SK-N-SH treated with all-trans-retinoic acid at 6 μM for 48 hours (cell line): ENCODE results near the gene DEFB125.

Source experiments
- ATAC-seq: fragments of 200-7000 bp; cut with Tn5 transposase; 3 replicates; pipeline ENCODE4 v1.9.1; 2020; ENCODE audit warnings: mild to moderate bottlenecking, moderate library complexity
- ARNTL ChIP-seq: fragments of 450-650 bp; formaldehyde crosslinking; IDR thresholded peaks from 2 replicates; pipeline ENCODE4 v1.5.0; 2020; ENCODE audit warnings: low read depth, mild to moderate bottlenecking, moderate library complexity, borderline replicate concordance
- BACH2 ChIP-seq: fragments of 250-450 bp; sonication (Bioruptor Pico); IDR thresholded peaks from 2 replicates; pipeline ENCODE4 v1.9.0; 2021; ENCODE audit warnings: mild to moderate bottlenecking, borderline replicate concordance
- CSDC2 ChIP-seq: fragments of 250-450 bp; sonication (Bioruptor Pico); IDR thresholded peaks from 2 replicates; pipeline ENCODE4 v1.5.0; 2020; ENCODE audit warnings: mild to moderate bottlenecking, moderate library complexity
- ESRRG ChIP-seq: fragments of 250-450 bp; sonication (Bioruptor Pico); IDR thresholded peaks from 2 replicates; pipeline ENCODE4 v1.6.1; 2021; ENCODE audit warnings: mild to moderate bottlenecking
- GLIS3 ChIP-seq: fragments of 250-450 bp; sonication (Bioruptor Pico); IDR thresholded peaks from 2 replicates; pipeline ENCODE4 v1.5.0; 2020; ENCODE audit warnings: mild to moderate bottlenecking, moderate library complexity
- ISL1 ChIP-seq: fragments of 250-450 bp; sonication (Bioruptor Pico); IDR thresholded peaks from 2 replicates; pipeline ENCODE4 v2.1.2; 2022; ENCODE audit warnings: mild to moderate bottlenecking, moderate library complexity
- OSR1 ChIP-seq: fragments of 250-450 bp; sonication (Bioruptor Pico); IDR thresholded peaks from 2 replicates; pipeline ENCODE4 v1.8.0; 2022; ENCODE audit warnings: moderate library complexity, mild to moderate bottlenecking, inconsistent platforms
- PPARA ChIP-seq: fragments of 250-450 bp; sonication (Bioruptor Pico); IDR thresholded peaks from 2 replicates; pipeline ENCODE4 v1.5.0; 2020; ENCODE audit warnings: mild to moderate bottlenecking, borderline replicate concordance
- RARB ChIP-seq: fragments of 250-450 bp; sonication (Bioruptor Pico); IDR thresholded peaks from 2 replicates; pipeline ENCODE4 v1.8.0; 2021; ENCODE audit warnings: mild to moderate bottlenecking, moderate library complexity
- SNAI2 ChIP-seq: fragments of 250-450 bp; sonication (Bioruptor Pico); IDR thresholded peaks from 2 replicates; pipeline ENCODE4 v1.5.0; 2020; ENCODE audit warnings: mild to moderate bottlenecking, moderate library complexity
- TCF4 ChIP-seq: fragments of 250-450 bp; sonication (Bioruptor Pico); IDR thresholded peaks from 2 replicates; pipeline ENCODE4 v1.8.0; 2021; ENCODE audit warnings: mild to moderate bottlenecking, moderate library complexity, borderline replicate concordance
- TOX ChIP-seq: fragments of 250-450 bp; sonication (Bioruptor Pico); IDR thresholded peaks from 2 replicates; pipeline ENCODE4 v1.8.0; 2021; ENCODE audit warnings: mild to moderate bottlenecking, moderate library complexity, borderline replicate concordance
- ZC3H10 ChIP-seq: fragments of 250-450 bp; sonication (Bioruptor Pico); IDR thresholded peaks from 2 replicates; pipeline ENCODE4 v1.5.1; 2021; ENCODE audit warnings: mild to moderate bottlenecking, moderate library complexity
- ZFP3 ChIP-seq: fragments of 250-450 bp; sonication (Bioruptor Pico); IDR thresholded peaks from 2 replicates; pipeline ENCODE4 v1.5.0; 2020; ENCODE audit warnings: mild to moderate bottlenecking, moderate library complexity
- ZFP30 ChIP-seq: fragments of 450-650 bp; formaldehyde crosslinking; IDR thresholded peaks from 2 replicates; pipeline ENCODE4 v1.5.0; 2022; ENCODE audit warnings: mild to moderate bottlenecking, moderate library complexity
- ZNF565 ChIP-seq: fragments of 450-650 bp; formaldehyde crosslinking; conservative IDR thresholded peaks from 2 replicates; pipeline ENCODE4 v1.5.0; 2020; ENCODE audit warnings: low read depth, mild to moderate bottlenecking, moderate library complexity
- ZNF70 ChIP-seq: fragments of 450-650 bp; formaldehyde crosslinking; IDR thresholded peaks from 2 replicates; pipeline ENCODE4 v1.5.0; 2020; ENCODE audit warnings: mild to moderate bottlenecking, moderate library complexity
- ZNF8 ChIP-seq: fragments of 450-650 bp; formaldehyde crosslinking; IDR thresholded peaks from 2 replicates; pipeline ENCODE4 v1.5.0; 2020; ENCODE audit warnings: mild to moderate bottlenecking, moderate library complexity
- TF ChIP-seq, protein P1 (sequence below): fragments of 250-450 bp; sonication (Bioruptor Pico); IDR thresholded peaks from 2 replicates; pipeline ENCODE4 v1.8.0; 2021; ENCODE audit warnings: low read depth, mild to moderate bottlenecking, moderate library complexity, borderline replicate concordance
- TF ChIP-seq, protein P2 (sequence below): fragments of 250-450 bp; sonication (Bioruptor Pico); IDR thresholded peaks from 2 replicates; pipeline ENCODE4 v1.5.1; 2020; ENCODE audit warnings: low read depth, mild to moderate bottlenecking, moderate library complexity
- TF ChIP-seq, protein P3 (sequence below): fragments of 250-450 bp; sonication (Bioruptor Pico); IDR thresholded peaks from 2 replicates; pipeline ENCODE4 v1.5.0; 2020; ENCODE audit warnings: mild to moderate bottlenecking, moderate library complexity

Gene DEFB125

DNA sequence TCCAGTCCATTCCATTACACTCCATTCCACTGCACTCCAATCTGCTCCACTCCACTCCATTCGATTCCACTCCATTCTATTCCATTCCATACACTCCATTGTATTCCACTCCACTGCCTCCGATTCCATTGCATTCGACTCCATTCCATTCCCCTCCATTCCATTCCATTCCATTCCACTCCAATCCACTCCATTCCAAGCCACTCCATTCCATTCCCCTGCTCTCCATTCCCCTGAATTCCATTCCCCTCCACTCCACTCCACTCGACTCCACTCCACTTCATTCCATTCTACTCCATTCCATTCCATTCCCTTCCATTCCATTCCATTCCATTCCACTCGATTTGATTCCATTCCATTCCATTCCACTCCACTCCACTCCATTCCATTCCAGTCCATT is 25.7 kb upstream of the DEFB125 start:
- no peak for ATAC-seq
- TF ChIP-seq, protein P1, sequence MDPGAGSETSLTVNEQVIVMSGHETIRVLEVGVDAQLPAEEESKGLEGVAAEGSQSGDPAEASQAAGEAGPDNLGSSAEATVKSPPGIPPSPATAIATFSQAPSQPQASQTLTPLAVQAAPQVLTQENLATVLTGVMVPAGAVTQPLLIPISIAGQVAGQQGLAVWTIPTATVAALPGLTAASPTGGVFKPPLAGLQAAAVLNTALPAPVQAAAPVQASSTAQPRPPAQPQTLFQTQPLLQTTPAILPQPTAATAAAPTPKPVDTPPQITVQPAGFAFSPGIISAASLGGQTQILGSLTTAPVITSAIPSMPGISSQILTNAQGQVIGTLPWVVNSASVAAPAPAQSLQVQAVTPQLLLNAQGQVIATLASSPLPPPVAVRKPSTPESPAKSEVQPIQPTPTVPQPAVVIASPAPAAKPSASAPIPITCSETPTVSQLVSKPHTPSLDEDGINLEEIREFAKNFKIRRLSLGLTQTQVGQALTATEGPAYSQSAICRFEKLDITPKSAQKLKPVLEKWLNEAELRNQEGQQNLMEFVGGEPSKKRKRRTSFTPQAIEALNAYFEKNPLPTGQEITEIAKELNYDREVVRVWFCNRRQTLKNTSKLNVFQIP: no peak
- no peak for TF ChIP-seq ARNTL
- TF ChIP-seq TCF4 (CRISPR knock-in tag): no peak
- TF ChIP-seq RARB (CRISPR knock-in tag): no peak
- no peak for TF ChIP-seq ESRRG (CRISPR knock-in tag)
- no peak for TF ChIP-seq ZNF8 (CRISPR knock-in tag)
- no peak for TF ChIP-seq SNAI2 (CRISPR knock-in tag)
- no peak for TF ChIP-seq BACH2 (CRISPR knock-in tag)
- no peak for TF ChIP-seq ZNF565 (CRISPR knock-in tag)
- no peak for TF ChIP-seq GLIS3 (CRISPR knock-in tag)
- TF ChIP-seq TOX (CRISPR knock-in tag): no peak
- no peak for TF ChIP-seq PPARA (CRISPR knock-in tag)
- no peak for TF ChIP-seq CSDC2 (CRISPR knock-in tag)
- TF ChIP-seq ZFP3 (CRISPR knock-in tag): no peak

DNA sequence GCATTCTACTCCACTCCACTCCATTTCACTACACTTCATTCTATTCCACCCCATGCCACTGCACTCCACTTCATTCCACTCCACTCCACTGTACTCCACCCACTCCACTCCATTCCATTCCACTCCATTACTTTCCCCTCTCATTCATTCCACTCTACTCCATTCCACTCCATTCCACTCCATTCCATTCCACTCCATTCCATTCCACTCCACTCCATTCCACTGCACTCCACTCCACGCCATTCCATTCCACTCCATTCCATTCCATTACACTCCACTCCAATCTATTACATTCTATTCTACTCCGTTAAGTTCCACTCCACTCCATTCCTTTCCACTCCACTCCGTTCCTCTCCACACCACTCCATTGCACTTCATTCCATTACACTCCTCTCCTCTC is 25.0 kb upstream of the DEFB125 start:
- TF ChIP-seq ZNF70 (no peak), ISL1 (CRISPR knock-in tag) (no peak), ZFP3 (CRISPR knock-in tag) (no peak)
- no peak for ATAC-seq

- no peak for ATAC-seq
- TF ChIP-seq, protein P1: no peak
- no peak for TF ChIP-seq ZNF565 (CRISPR knock-in tag)
- no peak for TF ChIP-seq BACH2 (CRISPR knock-in tag)
- no peak for TF ChIP-seq TCF4 (CRISPR knock-in tag)
- no peak for TF ChIP-seq ESRRG (CRISPR knock-in tag)
- TF ChIP-seq, protein P2, sequence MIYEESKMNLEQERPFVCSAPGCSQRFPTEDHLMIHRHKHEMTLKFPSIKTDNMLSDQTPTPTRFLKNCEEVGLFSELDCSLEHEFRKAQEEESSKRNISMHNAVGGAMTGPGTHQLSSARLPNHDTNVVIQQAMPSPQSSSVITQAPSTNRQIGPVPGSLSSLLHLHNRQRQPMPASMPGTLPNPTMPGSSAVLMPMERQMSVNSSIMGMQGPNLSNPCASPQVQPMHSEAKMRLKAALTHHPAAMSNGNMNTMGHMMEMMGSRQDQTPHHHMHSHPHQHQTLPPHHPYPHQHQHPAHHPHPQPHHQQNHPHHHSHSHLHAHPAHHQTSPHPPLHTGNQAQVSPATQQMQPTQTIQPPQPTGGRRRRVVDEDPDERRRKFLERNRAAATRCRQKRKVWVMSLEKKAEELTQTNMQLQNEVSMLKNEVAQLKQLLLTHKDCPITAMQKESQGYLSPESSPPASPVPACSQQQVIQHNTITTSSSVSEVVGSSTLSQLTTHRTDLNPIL (CRISPR knock-in tag): no peak
- TF ChIP-seq PPARA (CRISPR knock-in tag): no peak
- no peak for TF ChIP-seq ARNTL
- no peak for TF ChIP-seq ZC3H10 (CRISPR knock-in tag)
- no peak for TF ChIP-seq ZNF8 (CRISPR knock-in tag)
- no peak for TF ChIP-seq ISL1 (CRISPR knock-in tag)
- TF ChIP-seq ZFP3 (CRISPR knock-in tag): no peak
- TF ChIP-seq ZNF70: no peak
- no peak for TF ChIP-seq ZFP30 (CRISPR knock-in tag)
- no peak for TF ChIP-seq SNAI2 (CRISPR knock-in tag)
- TF ChIP-seq CSDC2 (CRISPR knock-in tag): no peak
- TF ChIP-seq, all 23 proteins: peak for 0
Measured at GRCh38 chr20:64026-64603, 23.4 kb upstream of the DEFB125 start.

GRCh38 chr20:64766-65322 is 22.6 kb upstream of the DEFB125 start:
- no peak for TF ChIP-seq TCF4 (CRISPR knock-in tag)
- no peak for TF ChIP-seq ZNF8 (CRISPR knock-in tag)
- no peak for TF ChIP-seq ZNF565 (CRISPR knock-in tag)
- no peak for TF ChIP-seq TOX (CRISPR knock-in tag)
- ATAC-seq: no peak

DNA sequence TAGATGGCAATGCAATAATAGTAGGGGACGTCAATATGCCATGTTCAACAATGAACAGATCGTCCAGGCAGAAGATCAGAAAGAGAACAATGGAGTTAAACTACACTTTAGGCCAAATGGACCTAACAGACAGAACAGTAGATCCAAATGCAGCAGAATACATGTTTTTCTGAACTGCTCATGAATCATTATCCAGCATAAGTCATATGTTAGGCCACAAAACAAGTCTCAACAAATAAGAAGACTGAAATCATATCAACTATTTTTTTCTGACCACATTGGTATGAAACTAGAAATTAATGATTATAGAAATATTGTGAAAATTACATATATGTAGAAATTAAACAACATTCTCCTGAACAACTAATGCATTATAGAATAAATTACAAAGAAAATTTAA is 10.2 kb upstream of the DEFB125 start:
- ATAC-seq: no peak
- TF ChIP-seq CSDC2 (CRISPR knock-in tag): no peak
- TF ChIP-seq, protein P1: no peak
- no peak for TF ChIP-seq ARNTL
- TF ChIP-seq, protein P2 (CRISPR knock-in tag): no peak
- TF ChIP-seq RARB (CRISPR knock-in tag): no peak
- TF ChIP-seq TCF4 (CRISPR knock-in tag): no peak
- no peak for TF ChIP-seq PPARA (CRISPR knock-in tag)
- TF ChIP-seq, protein P3, sequence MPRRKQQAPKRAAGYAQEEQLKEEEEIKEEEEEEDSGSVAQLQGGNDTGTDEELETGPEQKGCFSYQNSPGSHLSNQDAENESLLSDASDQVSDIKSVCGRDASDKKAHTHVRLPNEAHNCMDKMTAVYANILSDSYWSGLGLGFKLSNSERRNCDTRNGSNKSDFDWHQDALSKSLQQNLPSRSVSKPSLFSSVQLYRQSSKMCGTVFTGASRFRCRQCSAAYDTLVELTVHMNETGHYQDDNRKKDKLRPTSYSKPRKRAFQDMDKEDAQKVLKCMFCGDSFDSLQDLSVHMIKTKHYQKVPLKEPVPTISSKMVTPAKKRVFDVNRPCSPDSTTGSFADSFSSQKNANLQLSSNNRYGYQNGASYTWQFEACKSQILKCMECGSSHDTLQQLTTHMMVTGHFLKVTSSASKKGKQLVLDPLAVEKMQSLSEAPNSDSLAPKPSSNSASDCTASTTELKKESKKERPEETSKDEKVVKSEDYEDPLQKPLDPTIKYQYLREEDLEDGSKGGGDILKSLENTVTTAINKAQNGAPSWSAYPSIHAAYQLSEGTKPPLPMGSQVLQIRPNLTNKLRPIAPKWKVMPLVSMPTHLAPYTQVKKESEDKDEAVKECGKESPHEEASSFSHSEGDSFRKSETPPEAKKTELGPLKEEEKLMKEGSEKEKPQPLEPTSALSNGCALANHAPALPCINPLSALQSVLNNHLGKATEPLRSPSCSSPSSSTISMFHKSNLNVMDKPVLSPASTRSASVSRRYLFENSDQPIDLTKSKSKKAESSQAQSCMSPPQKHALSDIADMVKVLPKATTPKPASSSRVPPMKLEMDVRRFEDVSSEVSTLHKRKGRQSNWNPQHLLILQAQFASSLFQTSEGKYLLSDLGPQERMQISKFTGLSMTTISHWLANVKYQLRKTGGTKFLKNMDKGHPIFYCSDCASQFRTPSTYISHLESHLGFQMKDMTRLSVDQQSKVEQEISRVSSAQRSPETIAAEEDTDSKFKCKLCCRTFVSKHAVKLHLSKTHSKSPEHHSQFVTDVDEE (CRISPR knock-in tag): no peak
- TF ChIP-seq OSR1 (CRISPR knock-in tag): no peak
- TF ChIP-seq ZNF8 (CRISPR knock-in tag): no peak
- no peak for TF ChIP-seq ZNF565 (CRISPR knock-in tag)
- no peak for TF ChIP-seq GLIS3 (CRISPR knock-in tag)
- TF ChIP-seq ZC3H10 (CRISPR knock-in tag): no peak
- TF ChIP-seq BACH2 (CRISPR knock-in tag): no peak
